Endothelial cell of umbilical vein (primary cell): ENCODE results near the gene SLC6A20. TPM values are rescaled to one million over a fixed set of nuclear protein-coding genes. Genes with fewer than 3 reads are reported as not detected.

ENCODE experiments used
- BruUV-seq: library from RNA; stranded (reverse); fragments of 400-500 nt; replicated peaks from 2 replicates; lab custom pipeline; 2021; lab: Mats Ljungman, UMichigan
- CTCF ChIA-PET: fragments of 300-600, 350-600 bp; sonication (Branson Sonifier 250); formaldehyde crosslinking; loops from one replicate; lab custom pipeline; 2021; ENCODE audit warnings: antibody characterized with exemption, inconsistent platforms; lab: Charles Lee
- POLR2A ChIA-PET: fragments of 300-600, 350-600 bp; sonication (Branson Sonifier 250); formaldehyde crosslinking; loops from one replicate; lab custom pipeline; 2021; ENCODE audit warnings: antibody characterized with exemption, inconsistent platforms; lab: Charles Lee
- DNase-seq: peaks from one replicate; pipeline ENCODE4 v3.0.0-alpha.2; 2011; ENCODE audit warnings: low read depth, low spot score
- FAIRE-seq: peaks from 2 replicates; lab custom pipeline; 2011; peaks lifted over from hg19 to GRCh38; lab: Jason Lieb, UNC
- H2AFZ ChIP-seq: 2 replicates; pipeline ENCODE4 v1.6.0; 2012; ENCODE audit warnings: low read depth, low read length, control low read depth, inconsistent platforms
- H3K27ac ChIP-seq: 2 replicates; pipeline ENCODE4 v1.5.1; 2011; ENCODE audit warnings: low read depth, mild to moderate bottlenecking, control low read depth, low read length, moderate library complexity; ENCODE audit not compliant: insufficient read depth
- H3K27me3 ChIP-seq, 2 experiments: 2 replicates each; pipeline versions ENCODE4 v1.6.0 to v1.6.1; 2011; ENCODE audit warnings: low read length in 2 of 2, mixed read lengths in 1 of 2; ENCODE audit not compliant: control insufficient read depth in 2 of 2, insufficient read depth in 2 of 2
- H3K36me3 ChIP-seq, 2 experiments: 2 replicates in 1 of 2; 3 replicates in 1 of 2; pipeline ENCODE4 v1.5.1; 2011; ENCODE audit warnings: low read length in 2 of 2, mild to moderate bottlenecking in 1 of 2, moderate library complexity in 1 of 2; ENCODE audit not compliant: control insufficient read depth in 2 of 2, insufficient read depth in 2 of 2; ENCODE audit errors: extremely low read depth in 1 of 2
- H3K4me1 ChIP-seq: 3 replicates; pipeline ENCODE4 v1.5.1; 2011; ENCODE audit warnings: mild to moderate bottlenecking, low read length; ENCODE audit not compliant: control insufficient read depth, insufficient read depth; ENCODE audit errors: extremely low read depth
- H3K4me2 ChIP-seq: 2 replicates; pipeline ENCODE4 v1.6.1; 2011; ENCODE audit warnings: low read length, control low read depth, mixed read lengths; ENCODE audit not compliant: insufficient read depth
- H3K4me3 ChIP-seq, 3 experiments: fragments of 200-600 bp in 1 of 3; sonication (generic), shearing (Covaris generic) in 1 of 3; replicated peaks in 1 of 3; 2 replicates each; pipeline ENCODE4 v1.5.1; 2011 to 2016; ENCODE audit warnings: control low read depth in 3 of 3, low read length in 3 of 3, mild to moderate bottlenecking in 2 of 3, inconsistent platforms in 1 of 3, low read depth in 1 of 3, moderate library complexity in 1 of 3; ENCODE audit not compliant: insufficient read depth in 1 of 3
- H3K79me2 ChIP-seq: 2 replicates; pipeline ENCODE4 v1.6.0; 2012; ENCODE audit warnings: low read length, inconsistent platforms; ENCODE audit not compliant: control insufficient read depth, insufficient read depth
- H3K9ac ChIP-seq: replicated peaks from 2 replicates; pipeline ENCODE3; 2011; ENCODE audit warnings: low read length, control low read depth; ENCODE audit not compliant: insufficient read depth; ENCODE audit errors: extremely low read depth
- H3K9me1 ChIP-seq: replicated peaks from 3 replicates; pipeline ENCODE4 v1.6.0; 2011; ENCODE audit warnings: mild to moderate bottlenecking, low read length; ENCODE audit not compliant: control insufficient read depth, insufficient read depth; ENCODE audit errors: extremely low read depth
- H3K9me3 ChIP-seq: replicated peaks from 2 replicates; pipeline ENCODE4 v1.5.1; 2012; ENCODE audit warnings: low read length, inconsistent platforms; ENCODE audit not compliant: control insufficient read depth, insufficient read depth
- H4K20me1 ChIP-seq: replicated peaks from 2 replicates; pipeline ENCODE3; 2011; ENCODE audit warnings: mild to moderate bottlenecking, low read length; ENCODE audit not compliant: control insufficient read depth, insufficient read depth; ENCODE audit errors: extremely low read depth
- EZH2 ChIP-seq: IDR thresholded peaks from 2 replicates; pipeline ENCODE4 v1.6.1; 2012; ENCODE audit warnings: borderline replicate concordance, low read depth, mild to moderate bottlenecking, moderate library complexity, low read length, inconsistent platforms; ENCODE audit not compliant: severe bottlenecking
- FOS ChIP-seq: IDR thresholded peaks from 2 replicates; pipeline ENCODE4 v1.6.1; 2011; ENCODE audit warnings: mild to moderate bottlenecking, low read length, moderate library complexity, borderline replicate concordance; ENCODE audit not compliant: insufficient read depth
- GATA2 ChIP-seq: IDR thresholded peaks from 2 replicates; pipeline ENCODE4 v1.7.0; 2011; ENCODE audit warnings: low read depth, mild to moderate bottlenecking, moderate library complexity, mixed read lengths, low read length; ENCODE audit not compliant: insufficient read length, insufficient read depth
- JUN ChIP-seq: IDR thresholded peaks from 2 replicates; pipeline ENCODE4 v1.6.1; 2011; ENCODE audit warnings: borderline replicate concordance, low read depth; ENCODE audit not compliant: insufficient read length, insufficient read depth
- MYC ChIP-seq: IDR thresholded peaks from one replicate; pipeline ENCODE4 v1.6.1; 2011; ENCODE audit warnings: mild to moderate bottlenecking, low read depth, low read length
- POLR2A ChIP-seq: IDR thresholded peaks from 2 replicates; pipeline ENCODE4 v1.6.1; 2012; ENCODE audit warnings: low read depth, mild to moderate bottlenecking, control low read depth, low read length
- POLR2AphosphoS5 ChIP-seq: IDR thresholded peaks from 2 replicates; pipeline ENCODE4 v1.6.1; 2012; ENCODE audit warnings: low read depth, mild to moderate bottlenecking, control low read depth, low read length, moderate library complexity; ENCODE audit not compliant: insufficient read depth
- dilution Hi-C: fragments of 300-500 bp; cut with MboI; formaldehyde crosslinking; loops from one replicate; pipeline ENCODE4 v1.15.0; 2019; ENCODE audit warnings: low sequenced_read_pairs; ENCODE audit not compliant: extremely low pct_ligation_motif_present
- intact Hi-C: fragments of 100-400 bp; cut with micrococcal nuclease; formaldehyde crosslinking; loops from one replicate; pipeline ENCODE4 v1.10.0; 2022
- polyA plus RNA-seq, 4 experiments: library from polyadenylated mRNA; depleted of rRNA in 3 of 4; stranded (reverse) in 3 of 4; unstranded in 1 of 4; fragments of >200 nt; gene quantifications; 2 replicates each; pipeline versions ENCODE4 v1.2.1 to v1.2.3, GENCODE V29; 2011 to 2012; ENCODE audit warnings: missing spikeins in 1 of 4
- total RNA-seq: library from RNA; stranded (reverse); gene quantifications from 2 replicates; pipeline ENCODE4 v1.2.3, GENCODE V29; 2021
- TF ChIP-seq, protein P1 (sequence below): IDR thresholded peaks from 2 replicates; pipeline ENCODE4 v1.6.1; 2011; ENCODE audit not compliant: insufficient read depth, insufficient read length
- TF ChIP-seq, protein P2 (sequence below), 2 donors: IDR thresholded peaks; 1 replicate in 1 of 2; 2 replicates in 1 of 2; pipeline ENCODE4 v1.5.1; 2011; ENCODE audit warnings: low read length in 2 of 2, mild to moderate bottlenecking in 2 of 2, moderate library complexity in 2 of 2, control low read depth in 1 of 2, inconsistent platforms in 1 of 2, low read depth in 1 of 2; ENCODE audit not compliant: insufficient read depth in 1 of 2; ENCODE audit errors: extremely low read depth in 1 of 2

The SLC6A20 gene
- total and polyA plus RNA-seq, 2 donors (not counting 3 experiments of a cell fraction or from before 2014, with no cell fraction given): not detected

DNA sequence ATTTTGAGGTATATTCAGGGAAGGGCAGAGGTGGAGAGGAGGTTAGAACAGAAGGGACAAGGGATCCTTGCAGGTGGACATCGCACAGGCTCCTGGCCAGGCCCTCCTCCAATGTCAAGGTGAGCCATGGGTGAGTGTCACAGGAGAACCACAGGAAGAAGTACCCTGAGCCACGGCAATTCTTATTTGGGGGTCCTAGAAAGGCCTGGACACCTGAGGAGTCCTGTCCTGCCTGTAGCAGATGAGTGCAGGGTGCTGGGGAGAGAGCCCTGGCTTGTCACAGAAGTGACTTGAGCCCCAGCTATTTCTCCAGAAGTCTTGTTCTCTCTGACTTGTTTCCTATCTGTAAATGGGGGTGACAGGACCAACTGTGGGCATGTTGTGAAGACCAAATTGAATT lies 4.3 kb downstream of the SLC6A20 start:
- Histone ChIP-seq H3K9me1 (no peaks in the 10 kb centered on the region), H3K4me2 (no peak overlapping the region), H4K20me1 (no peaks in the 10 kb centered on the region), H3K9me3 (no peaks in the 10 kb centered on the region), H3K27ac (no peak overlapping the region), H3K79me2 (no peaks in the 10 kb centered on the region), H3K9ac (no peak overlapping the region), H3K4me3 (no peak overlapping the region), H3K27me3 (peaks cover 36 to 47% of the 10 kb centered on the region in 2 experiments), H2AFZ (no peak overlapping the region), H3K4me1 (peaks cover 8% of the 10 kb centered on the region), H3K36me3 (no peaks in the 10 kb centered on the region)
- DNase-seq: no peak
- BruUV-seq: no TSS peak
- dilution Hi-C loops (no loop called here), intact Hi-C loops (no loop called here)
- TF ChIP-seq FOS (no peak), MYC (no peak), EZH2 (no peak), POLR2AphosphoS5 (no peak), JUN (no peak), GATA2 (no peak), POLR2A (no peak)
- TF ChIP-seq, protein P1, sequence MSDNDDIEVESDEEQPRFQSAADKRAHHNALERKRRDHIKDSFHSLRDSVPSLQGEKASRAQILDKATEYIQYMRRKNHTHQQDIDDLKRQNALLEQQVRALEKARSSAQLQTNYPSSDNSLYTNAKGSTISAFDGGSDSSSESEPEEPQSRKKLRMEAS: no peak
- TF ChIP-seq, protein P2, sequence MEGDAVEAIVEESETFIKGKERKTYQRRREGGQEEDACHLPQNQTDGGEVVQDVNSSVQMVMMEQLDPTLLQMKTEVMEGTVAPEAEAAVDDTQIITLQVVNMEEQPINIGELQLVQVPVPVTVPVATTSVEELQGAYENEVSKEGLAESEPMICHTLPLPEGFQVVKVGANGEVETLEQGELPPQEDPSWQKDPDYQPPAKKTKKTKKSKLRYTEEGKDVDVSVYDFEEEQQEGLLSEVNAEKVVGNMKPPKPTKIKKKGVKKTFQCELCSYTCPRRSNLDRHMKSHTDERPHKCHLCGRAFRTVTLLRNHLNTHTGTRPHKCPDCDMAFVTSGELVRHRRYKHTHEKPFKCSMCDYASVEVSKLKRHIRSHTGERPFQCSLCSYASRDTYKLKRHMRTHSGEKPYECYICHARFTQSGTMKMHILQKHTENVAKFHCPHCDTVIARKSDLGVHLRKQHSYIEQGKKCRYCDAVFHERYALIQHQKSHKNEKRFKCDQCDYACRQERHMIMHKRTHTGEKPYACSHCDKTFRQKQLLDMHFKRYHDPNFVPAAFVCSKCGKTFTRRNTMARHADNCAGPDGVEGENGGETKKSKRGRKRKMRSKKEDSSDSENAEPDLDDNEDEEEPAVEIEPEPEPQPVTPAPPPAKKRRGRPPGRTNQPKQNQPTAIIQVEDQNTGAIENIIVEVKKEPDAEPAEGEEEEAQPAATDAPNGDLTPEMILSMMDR (IDR thresholded peaks at IDR 0.05; ENCODE audit: extremely low read depth in 1 of 2, insufficient read depth in 1 of 2, low read depth in 1 of 2, low read length in 2 of 2): no peak
- ChIA-PET POLR2A (no interaction called here), CTCF (interaction anchor here (2.3 kb wide), 1 partner anchor 31 kb away, joined by 7 read pairs; no protein-coding TSS in a partner anchor)
- no peak for FAIRE-seq
